SK-N-SH (cell line): ENCODE measurements around the gene ACTR6. TPM values are rescaled to one million over a fixed set of nuclear protein-coding genes. Genes with fewer than 3 reads are reported as not detected.

Source experiments
- CTCF ChIA-PET: fragments of 300-600, 350-600 bp; formaldehyde crosslinking; extraction: SDS; loops from one replicate; lab custom pipeline; 2021; lab: Yijun Ruan, JAX
- POLR2A ChIA-PET: fragments of 350-600 bp; sonication (Branson Sonifier 250); formaldehyde crosslinking; extraction: SDS; loops from one replicate; lab custom pipeline; 2020; ENCODE audit warnings: antibody characterized with exemption, inconsistent platforms; lab: Yijun Ruan, JAX
- DNase-seq: peaks from one replicate; pipeline ENCODE4 v3.0.0; 2012
- H2AFZ ChIP-seq: fragments of 200-600 bp; sonication (generic); 2 replicates; pipeline ENCODE4 v1.8.1; 2016; ENCODE audit warnings: antibody characterized with exemption, mild to moderate bottlenecking, low read depth
- H3F3A ChIP-seq: fragments of 200-600 bp; sonication (generic); replicated peaks from 2 replicates; pipeline ENCODE3; 2016; ENCODE audit warnings: antibody characterized with exemption, mild to moderate bottlenecking; ENCODE audit not compliant: insufficient read depth
- H3K27ac ChIP-seq, 2 experiments: fragments of 200-500 bp in 1 of 2; fragments of 200-600 bp in 1 of 2; sonication (Bioruptor generic) in 1 of 2; sonication (generic), shearing (Covaris generic) in 1 of 2; 2 replicates each; pipeline versions ENCODE4 v1.5.1 to v1.6.1; 2014 to 2016; ENCODE audit warnings: low read depth in 2 of 2, inconsistent platforms in 1 of 2, low read length in 1 of 2, mild to moderate bottlenecking in 1 of 2, mixed read lengths in 1 of 2
- H3K27me3 ChIP-seq: fragments of 200-600 bp; sonication (generic), shearing (Covaris generic); 2 replicates; pipeline ENCODE4 v1.6.1; 2016; ENCODE audit warnings: mixed run types; ENCODE audit not compliant: insufficient read depth
- H3K36me3 ChIP-seq, 2 experiments: fragments of 200-500 bp in 1 of 2; fragments of 200-600 bp in 1 of 2; sonication (Bioruptor generic) in 1 of 2; sonication (generic) in 1 of 2; replicated peaks in 1 of 2; 2 replicates each; pipeline versions ENCODE3 to v1.5.1; 2014 to 2016; ENCODE audit warnings: low read length in 1 of 2, mild to moderate bottlenecking in 1 of 2; ENCODE audit not compliant: insufficient read depth in 2 of 2, control insufficient read depth in 1 of 2
- H3K4me1 ChIP-seq, 2 experiments: fragments of 200-500 bp in 1 of 2; fragments of 200-600 bp in 1 of 2; sonication (Bioruptor generic) in 1 of 2; sonication (generic), shearing (Covaris generic) in 1 of 2; 2 replicates each; pipeline versions ENCODE4 v1.5.1 to v1.6.1; 2014 to 2016; ENCODE audit warnings: low read depth in 1 of 2, low read length in 1 of 2, mixed run types in 1 of 2; ENCODE audit not compliant: insufficient read depth in 2 of 2, control insufficient read depth in 1 of 2
- H3K4me2 ChIP-seq: fragments of 200-600 bp; sonication (generic), shearing (Covaris generic); 2 replicates; pipeline ENCODE4 v1.6.1; 2017; ENCODE audit warnings: mixed run types
- H3K4me3 ChIP-seq, 2 experiments: fragments of 200-500 bp in 1 of 2; fragments of 200-600 bp in 1 of 2; sonication (Bioruptor generic) in 1 of 2; sonication (generic), shearing (Covaris generic) in 1 of 2; 2 replicates each; pipeline versions ENCODE4 v1.5.1 to v1.8.1; 2014 to 2016; ENCODE audit warnings: low read depth in 2 of 2, inconsistent platforms in 1 of 2, low read length in 1 of 2, mild to moderate bottlenecking in 1 of 2, mixed read lengths in 1 of 2, moderate library complexity in 1 of 2
- H3K79me2 ChIP-seq: fragments of 200-600 bp; sonication (generic); 2 replicates; pipeline ENCODE4 v1.8.1; 2017; ENCODE audit warnings: mild to moderate bottlenecking; ENCODE audit not compliant: insufficient read depth
- H3K9ac ChIP-seq: fragments of 200-600 bp; sonication (generic); 2 replicates; pipeline ENCODE4 v1.6.1; 2017; ENCODE audit warnings: mixed run types
- H3K9me2 ChIP-seq: fragments of 200-600 bp; sonication (generic); 2 replicates; pipeline ENCODE4 v1.6.1; 2017; ENCODE audit warnings: mixed run types
- H3K9me3 ChIP-seq: fragments of 200-600 bp; sonication (generic); 2 replicates; pipeline ENCODE4 v1.6.1; 2017; ENCODE audit warnings: mixed run types, mild to moderate bottlenecking, moderate library complexity
- H4K20me1 ChIP-seq: fragments of 200-600 bp; sonication (generic); 2 replicates; pipeline ENCODE4 v1.6.1; 2017; ENCODE audit warnings: mild to moderate bottlenecking, mixed run types; ENCODE audit not compliant: insufficient read depth
- CHD2 ChIP-seq: fragments of 150-350 bp; IDR thresholded peaks from 2 replicates; pipeline ENCODE4 v1.6.1; 2018; ENCODE audit warnings: low read length; ENCODE audit not compliant: partially characterized antibody
- EP300 ChIP-seq, 2 experiments: IDR thresholded peaks; 2 replicates each; pipeline versions ENCODE4 v1.4.0 to v1.6.1; 2012; ENCODE audit warnings: borderline replicate concordance in 1 of 2, low read depth in 1 of 2, low read length in 1 of 2
- EZH2phosphoT487 ChIP-seq: fragments of 200-600 bp; sonication (generic); IDR thresholded peaks from 2 replicates; pipeline ENCODE4 v1.6.1; 2017; ENCODE audit warnings: low read depth, mixed run types, mild to moderate bottlenecking, antibody characterized with exemption, moderate library complexity, borderline replicate concordance
- FOSL2 ChIP-seq: IDR thresholded peaks from 2 replicates; pipeline ENCODE4 v1.4.0; 2012; ENCODE audit warnings: low read depth, mild to moderate bottlenecking, moderate library complexity, borderline replicate concordance
- FOXJ3 ChIP-seq: sonication (generic); formaldehyde crosslinking; IDR thresholded peaks from 2 replicates; pipeline ENCODE4 v1.5.1; 2020; ENCODE audit warnings: mild to moderate bottlenecking, missing genetic modification reagents
- FOXM1 ChIP-seq: IDR thresholded peaks from 2 replicates; pipeline ENCODE4 v1.4.0; 2012; ENCODE audit warnings: low read depth, mild to moderate bottlenecking
- GATA2 ChIP-seq: sonication (generic); formaldehyde crosslinking; IDR thresholded peaks from 2 replicates; pipeline ENCODE4 v1.5.0; 2020; ENCODE audit warnings: mild to moderate bottlenecking, missing genetic modification reagents
- JUND ChIP-seq: IDR thresholded peaks from 2 replicates; pipeline ENCODE4 v1.4.0; 2012
- MEF2A ChIP-seq: IDR thresholded peaks from 2 replicates; pipeline ENCODE4 v1.4.0; 2012; ENCODE audit warnings: low read depth, borderline replicate concordance
- NFIC ChIP-seq: IDR thresholded peaks from 2 replicates; pipeline ENCODE4 v1.4.0; 2012; ENCODE audit warnings: borderline replicate concordance
- POLR2AphosphoS5 ChIP-seq: IDR thresholded peaks from 2 replicates; pipeline ENCODE4 v1.6.1; 2012; ENCODE audit warnings: low read depth, low read length
- RAD21 ChIP-seq: IDR thresholded peaks from 2 replicates; pipeline ENCODE4 v1.6.1; 2012; ENCODE audit warnings: mild to moderate bottlenecking, low read length
- RFX5 ChIP-seq: IDR thresholded peaks from 2 replicates; pipeline ENCODE4 v1.6.1; 2012; ENCODE audit warnings: mild to moderate bottlenecking, improper control_type of control experiment, low read length
- RXRA ChIP-seq: IDR thresholded peaks from 2 replicates; pipeline ENCODE4 v1.4.0; 2012; ENCODE audit warnings: low read depth, mild to moderate bottlenecking, borderline replicate concordance
- TAF1 ChIP-seq: IDR thresholded peaks from 2 replicates; pipeline ENCODE4 v1.6.1; 2012; ENCODE audit warnings: low read depth, mild to moderate bottlenecking, low read length, moderate library complexity, borderline replicate concordance
- TEAD4 ChIP-seq: IDR thresholded peaks from 2 replicates; pipeline ENCODE4 v1.4.0; 2012; ENCODE audit warnings: mild to moderate bottlenecking, borderline replicate concordance; ENCODE audit not compliant: insufficient read depth
- YY1 ChIP-seq: IDR thresholded peaks from 2 replicates; pipeline ENCODE4 v1.4.0; 2012; ENCODE audit warnings: low read depth, mild to moderate bottlenecking
- ZBTB33 ChIP-seq: IDR thresholded peaks from 2 replicates; pipeline ENCODE4 v1.4.0; 2012; ENCODE audit warnings: low read depth, borderline replicate concordance
- WGBS: methylation state at CpG from one replicate; pipeline ENCODE4 v1.1.6; 2017; ENCODE audit warnings: low lambda C conversion rate; 5-methylcytosine and 5-hydroxymethylcytosine counted together
- polyA plus RNA-seq, 3 experiments: library from polyadenylated mRNA; depleted of rRNA; stranded (reverse); fragments of >200 nt; gene quantifications; 2 replicates each; pipeline ENCODE4 v1.2.3, GENCODE V29; 2012
- TF ChIP-seq, protein P1 (sequence below): fragments of 200-600 bp; sonication (generic); IDR thresholded peaks from 2 replicates; pipeline ENCODE4 v1.6.1; 2017; ENCODE audit warnings: antibody characterized with exemption, mild to moderate bottlenecking, moderate library complexity
- TF ChIP-seq, protein P2 (sequence below): IDR thresholded peaks from 2 replicates; pipeline ENCODE4 v1.4.0; 2012; ENCODE audit warnings: low read depth

The ACTR6 gene
- polyA plus RNA-seq, 1 of the 3 experiments (the other 2 are of a cell fraction) = 21.5 TPM

GRCh38 chr12:100247765-100248164 is 47.1 kb downstream of the ACTR6 start:
- no peak for DNase-seq
- H2AFZ ChIP-seq = no peak overlapping the region
- no peak overlapping the region for H3K4me2 ChIP-seq
- no peaks in the 10 kb centered on the region for H3K9me2 ChIP-seq
- WGBS = 97% methylated on average over 4 of the region's 4 CpGs
- H3K4me3 ChIP-seq = no peak overlapping the region
- no peaks in the 10 kb centered on the region for H3K9me3 ChIP-seq
- H3K36me3 ChIP-seq = no peaks in the 10 kb centered on the region
- H3K4me1 ChIP-seq = no peaks in the 10 kb centered on the region
- CTCF ChIA-PET = no interaction called here
- POLR2A ChIA-PET = no interaction called here
- no peaks in the 10 kb centered on the region for H3K27me3 ChIP-seq
- H3K9ac ChIP-seq = no peak overlapping the region
- no peaks in the 10 kb centered on the region for H3F3A ChIP-seq
- H3K27ac ChIP-seq = no peak overlapping the region
- no peaks in the 10 kb centered on the region for H3K79me2 ChIP-seq
- no peak for TF ChIP-seq EZH2phosphoT487
- no peak for TF ChIP-seq POLR2AphosphoS5
- no peak for TF ChIP-seq TAF1
- TF ChIP-seq RAD21 = no peak
- TF ChIP-seq YY1 = no peak
- no peak for TF ChIP-seq RFX5
- no peak for TF ChIP-seq GATA2 (CRISPR knock-in tag)
- TF ChIP-seq, protein P1, sequence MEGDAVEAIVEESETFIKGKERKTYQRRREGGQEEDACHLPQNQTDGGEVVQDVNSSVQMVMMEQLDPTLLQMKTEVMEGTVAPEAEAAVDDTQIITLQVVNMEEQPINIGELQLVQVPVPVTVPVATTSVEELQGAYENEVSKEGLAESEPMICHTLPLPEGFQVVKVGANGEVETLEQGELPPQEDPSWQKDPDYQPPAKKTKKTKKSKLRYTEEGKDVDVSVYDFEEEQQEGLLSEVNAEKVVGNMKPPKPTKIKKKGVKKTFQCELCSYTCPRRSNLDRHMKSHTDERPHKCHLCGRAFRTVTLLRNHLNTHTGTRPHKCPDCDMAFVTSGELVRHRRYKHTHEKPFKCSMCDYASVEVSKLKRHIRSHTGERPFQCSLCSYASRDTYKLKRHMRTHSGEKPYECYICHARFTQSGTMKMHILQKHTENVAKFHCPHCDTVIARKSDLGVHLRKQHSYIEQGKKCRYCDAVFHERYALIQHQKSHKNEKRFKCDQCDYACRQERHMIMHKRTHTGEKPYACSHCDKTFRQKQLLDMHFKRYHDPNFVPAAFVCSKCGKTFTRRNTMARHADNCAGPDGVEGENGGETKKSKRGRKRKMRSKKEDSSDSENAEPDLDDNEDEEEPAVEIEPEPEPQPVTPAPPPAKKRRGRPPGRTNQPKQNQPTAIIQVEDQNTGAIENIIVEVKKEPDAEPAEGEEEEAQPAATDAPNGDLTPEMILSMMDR = no peak
- TF ChIP-seq FOSL2 = no peak
- no peak for TF ChIP-seq TEAD4
- no peak for TF ChIP-seq NFIC
- no peak for TF ChIP-seq RXRA
- TF ChIP-seq, protein P2, sequence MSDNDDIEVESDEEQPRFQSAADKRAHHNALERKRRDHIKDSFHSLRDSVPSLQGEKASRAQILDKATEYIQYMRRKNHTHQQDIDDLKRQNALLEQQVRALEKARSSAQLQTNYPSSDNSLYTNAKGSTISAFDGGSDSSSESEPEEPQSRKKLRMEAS = no peak
- TF ChIP-seq ZBTB33 = no peak
- no peak for TF ChIP-seq MEF2A
- no peak for TF ChIP-seq EP300 (IDR thresholded peaks at IDR 0.05; ENCODE audit: borderline replicate concordance in 1 of 2, low read depth in 1 of 2, low read length in 1 of 2)
- no peak for TF ChIP-seq JUND
- TF ChIP-seq FOXM1 = no peak
- TF ChIP-seq CHD2 = no peak
- TF ChIP-seq FOXJ3 (CRISPR knock-in tag) = no peak
- H4K20me1 ChIP-seq = no peaks in the 10 kb centered on the region
